Stimulated activated naive CD4-positive, alpha-beta T cell treated with Interleukin-2 at 50 U/mL for 16 hours (primary cell): ENCODE results near the gene SPDYE3.
"Not testable (repeated sequence)": the region's sequence is repeated elsewhere in the genome, so short reads cannot be mapped to it uniquely, and the experiment has no call there.

ENCODE experiments used
- DNase-seq: peaks from one replicate; lab custom pipeline; 2025; lab: John Stamatoyannopoulos, UW

The SPDYE3 gene

DNA sequence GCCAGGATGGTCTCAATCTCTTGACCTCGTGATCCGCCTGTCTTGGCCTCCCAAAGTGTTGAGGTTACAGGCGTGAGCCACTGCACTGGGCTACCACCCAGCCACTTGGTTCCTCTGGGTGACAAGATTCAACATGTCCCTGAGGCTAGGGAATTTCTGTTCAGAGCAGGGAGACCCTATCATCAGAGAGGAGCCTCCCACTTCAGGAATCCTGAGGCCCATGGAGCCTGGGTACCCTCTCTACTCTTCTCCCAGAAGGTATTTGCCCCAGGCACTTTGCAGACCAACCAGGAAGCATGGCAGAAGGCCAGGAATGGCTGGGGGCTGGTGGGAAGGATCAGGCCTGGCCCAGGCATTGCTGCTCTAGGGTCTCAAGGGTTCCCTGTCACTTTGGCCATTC is 19.2 kb upstream of the SPDYE3 start:
- not testable (repeated sequence) for DNase-seq

- not testable (repeated sequence) for DNase-seq
Measured at GRCh38 chr7:100292162-100292561, 15.3 kb upstream of the SPDYE3 start.

GRCh38 chr7:100295269-100295668 is 12.2 kb upstream of the SPDYE3 start:
- DNase-seq: not testable (repeated sequence)

DNA sequence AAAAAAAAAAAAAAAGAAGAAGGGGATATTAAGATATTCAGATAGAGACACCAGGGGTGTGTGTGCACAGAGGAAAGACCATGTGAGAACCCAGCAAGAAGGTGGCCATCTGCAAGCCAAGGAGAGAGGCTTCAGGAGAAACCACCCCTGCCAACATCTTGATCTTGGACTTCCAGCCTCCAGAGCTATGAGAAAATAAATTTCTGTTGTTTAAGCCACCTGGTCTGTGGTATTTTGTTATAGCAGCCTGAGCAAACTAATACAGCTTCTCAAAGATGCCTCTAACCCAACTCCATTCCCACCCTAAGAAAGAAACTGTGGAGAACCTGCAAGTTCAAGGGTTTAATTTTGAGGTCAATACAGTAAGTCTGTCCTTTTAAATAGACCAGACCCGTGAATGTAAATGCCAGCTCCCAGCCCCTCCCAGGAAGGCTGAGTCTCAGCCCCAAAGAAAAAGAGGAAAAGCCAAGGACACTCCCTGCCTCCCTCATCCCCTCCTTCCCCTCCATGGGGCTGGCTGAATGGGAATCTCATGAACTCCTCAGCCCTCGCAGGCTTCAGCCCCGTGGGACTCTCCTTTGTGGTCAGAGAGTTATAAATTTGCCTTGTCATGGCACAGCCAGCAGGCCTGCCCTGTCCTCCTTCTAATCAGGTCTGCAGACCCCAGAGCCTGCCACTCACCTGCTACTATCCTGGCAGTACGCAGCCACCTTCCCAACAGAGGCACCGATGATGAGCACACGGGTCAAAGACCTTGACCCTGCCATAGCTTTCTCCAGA is 9.5 kb upstream of the SPDYE3 start:
- DNase-seq: not testable (repeated sequence)

DNA sequence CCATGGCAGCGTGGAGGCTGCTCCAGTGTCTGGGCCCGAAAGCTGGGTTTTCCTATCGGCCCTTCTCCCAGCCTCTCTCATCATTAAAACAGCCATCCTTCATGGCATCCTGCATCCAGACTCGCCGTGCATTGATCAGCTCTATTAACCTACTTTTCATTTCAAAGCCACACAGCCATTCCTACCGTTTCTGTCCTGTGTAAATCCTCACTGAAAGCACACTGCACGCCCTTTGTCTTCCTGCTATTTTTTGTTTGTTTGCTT is 8.9 kb upstream of the SPDYE3 start:
- not testable (repeated sequence) for DNase-seq

DNA sequence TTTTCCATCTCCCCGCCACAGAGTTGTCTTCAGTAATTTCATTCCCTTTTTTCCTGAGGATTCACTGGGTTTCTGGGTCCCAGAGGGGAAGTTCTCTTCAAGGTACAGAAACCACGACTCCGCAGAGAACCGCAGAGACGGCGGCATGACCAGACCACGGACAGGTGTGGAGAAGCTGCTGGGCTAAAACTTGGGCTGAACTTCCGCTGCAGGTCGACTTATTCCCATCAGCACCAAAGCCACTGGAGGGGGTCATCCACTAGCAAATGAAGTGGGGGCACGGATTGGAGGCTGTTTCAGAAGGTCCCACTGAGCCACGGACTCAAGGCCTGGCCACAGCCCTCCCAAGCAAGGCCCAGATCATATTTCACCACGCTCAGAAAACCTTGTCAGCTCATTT is 3.0 kb upstream of the SPDYE3 start:
- not testable (repeated sequence) for DNase-seq

GRCh38 chr7:100318329-100318728 is 10.8 kb downstream of the SPDYE3 start:
- not testable (repeated sequence) for DNase-seq

DNA sequence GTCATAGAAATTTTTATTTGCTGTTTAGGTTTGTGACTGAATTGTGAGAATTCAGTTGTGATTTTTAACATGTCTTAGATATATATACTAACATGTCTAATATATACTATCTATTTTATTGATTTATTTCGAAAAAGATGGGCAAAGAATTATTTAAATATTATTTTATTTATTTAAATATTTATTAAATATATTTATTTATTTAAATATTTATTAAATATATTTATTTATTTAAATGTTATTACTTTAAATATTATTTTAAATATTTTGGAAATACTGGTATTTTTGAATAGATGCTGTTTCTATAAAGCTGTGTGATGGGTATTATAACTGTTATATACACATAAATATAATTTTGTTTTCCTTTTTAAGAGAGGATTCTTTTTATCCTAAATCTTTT is 14.1 kb downstream of the SPDYE3 start:
- not testable (repeated sequence) for DNase-seq

DNA sequence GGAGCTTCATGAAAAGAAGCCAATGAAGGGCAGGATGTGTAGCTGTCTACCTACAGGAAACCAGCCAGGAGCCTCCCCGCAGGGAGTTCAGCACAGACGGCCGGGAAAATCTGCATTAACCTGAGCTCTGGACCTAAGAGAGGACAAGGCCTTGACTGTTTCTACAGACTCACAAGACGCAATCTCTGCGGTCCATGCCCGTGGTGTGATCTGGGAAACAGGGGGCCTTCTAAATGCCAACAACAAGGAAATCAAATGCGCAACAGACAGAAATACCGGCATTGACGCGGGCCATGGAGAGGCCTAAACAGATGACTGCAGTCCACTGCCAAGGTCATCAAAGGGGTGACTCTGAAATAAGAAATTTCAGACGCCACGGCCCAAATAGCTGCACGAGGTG is 16.7 kb downstream of the SPDYE3 start:
- DNase-seq: not testable (repeated sequence)

DNA sequence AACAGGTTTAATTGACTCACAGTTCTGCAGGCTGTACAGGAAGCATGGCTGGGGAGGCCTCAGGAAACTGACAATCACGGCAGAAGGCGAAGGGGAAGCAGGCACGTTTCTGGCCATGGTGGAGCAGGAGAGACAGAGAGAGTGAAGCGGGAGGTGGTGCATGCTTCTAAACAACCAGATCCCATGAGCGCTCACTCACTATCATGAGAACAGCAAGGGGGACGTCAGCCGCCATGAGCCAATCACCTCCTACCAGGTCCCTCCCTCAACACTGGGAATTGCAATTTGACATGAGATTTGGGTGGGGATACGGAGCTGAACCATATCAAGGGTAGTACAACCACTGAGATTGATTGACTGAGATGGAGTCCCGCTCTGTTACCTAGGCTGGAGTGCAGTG is 18.2 kb downstream of the SPDYE3 start:
- not testable (repeated sequence) for DNase-seq

- DNase-seq: not testable (repeated sequence)
Measured at GRCh38 chr7:100326914-100327313, 19.4 kb downstream of the SPDYE3 start.

DNA sequence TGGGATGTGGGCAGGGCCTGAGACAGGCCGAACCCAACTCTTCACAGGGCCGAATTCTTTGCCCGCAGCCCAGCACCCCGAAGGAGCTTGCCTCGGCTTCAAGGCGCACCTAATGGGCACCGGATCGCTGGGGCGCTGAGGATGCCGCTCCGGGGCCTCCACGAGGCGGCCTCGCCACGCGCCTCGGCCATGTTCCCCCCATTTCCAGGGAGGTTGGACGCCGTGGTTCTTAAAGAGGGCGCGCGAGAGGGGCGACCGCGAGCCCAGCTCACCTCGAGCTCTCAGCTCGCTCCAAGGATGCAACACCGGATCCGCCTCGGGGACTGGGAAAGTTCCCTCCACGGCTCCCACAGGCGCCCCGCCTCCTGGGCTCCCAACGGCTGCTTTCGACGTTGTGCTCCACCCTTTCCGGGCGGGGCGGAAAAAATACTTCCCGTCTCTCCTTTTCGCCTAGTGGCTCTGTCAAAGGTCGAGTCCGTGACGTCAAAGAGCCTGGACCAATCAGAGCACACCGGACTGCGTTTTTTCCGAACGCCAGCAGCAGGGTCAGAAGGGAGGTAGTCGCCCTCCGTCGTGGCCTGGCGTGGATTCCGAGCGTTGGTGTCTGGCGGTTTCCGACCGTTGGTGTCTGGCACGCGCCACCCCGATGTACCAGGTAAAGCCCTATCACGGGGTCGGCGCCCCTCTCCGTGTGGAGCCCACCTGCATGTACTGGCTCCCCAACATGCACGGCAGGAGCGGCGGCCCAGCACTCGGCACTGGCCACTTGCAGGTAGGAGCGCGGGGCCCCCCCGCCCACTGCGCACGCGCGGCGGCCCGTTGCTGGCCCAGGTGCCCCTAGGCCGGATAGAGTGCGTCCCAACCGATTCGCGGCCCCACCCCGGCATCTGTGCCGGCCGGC is 28.3 kb downstream of the SPDYE3 start:
- DNase-seq: peak; percentile 85

DNA sequence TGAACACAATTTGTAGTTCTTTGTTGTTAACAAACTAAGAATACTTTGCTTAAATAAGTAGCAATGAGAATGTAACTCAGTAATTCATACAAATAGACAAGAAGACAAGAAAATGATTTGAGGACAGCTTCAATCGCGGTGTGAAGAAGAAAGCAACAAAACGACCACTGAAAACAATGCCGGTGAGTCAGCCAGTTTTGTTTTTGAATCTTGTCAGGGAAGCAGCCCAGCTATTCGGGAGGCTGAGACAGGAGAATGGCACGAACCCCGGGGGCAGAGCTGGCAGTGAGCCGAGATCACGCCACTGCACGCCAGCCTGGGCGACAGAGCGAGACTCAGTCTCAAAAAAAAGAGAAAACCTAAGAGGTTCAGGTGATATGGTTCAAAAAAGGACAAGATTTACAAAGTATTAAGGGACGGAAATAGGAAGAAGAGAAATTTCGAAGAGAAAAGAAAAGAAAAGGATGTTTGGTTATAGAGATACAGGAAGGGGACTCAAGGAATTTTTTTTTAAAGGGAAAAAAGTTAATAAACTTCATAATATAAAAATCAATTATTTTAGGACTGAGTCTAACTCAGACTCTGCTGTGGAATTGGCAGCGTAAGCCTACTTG is 30.7 kb downstream of the SPDYE3 start:
- DNase-seq: not testable (repeated sequence)

DNA sequence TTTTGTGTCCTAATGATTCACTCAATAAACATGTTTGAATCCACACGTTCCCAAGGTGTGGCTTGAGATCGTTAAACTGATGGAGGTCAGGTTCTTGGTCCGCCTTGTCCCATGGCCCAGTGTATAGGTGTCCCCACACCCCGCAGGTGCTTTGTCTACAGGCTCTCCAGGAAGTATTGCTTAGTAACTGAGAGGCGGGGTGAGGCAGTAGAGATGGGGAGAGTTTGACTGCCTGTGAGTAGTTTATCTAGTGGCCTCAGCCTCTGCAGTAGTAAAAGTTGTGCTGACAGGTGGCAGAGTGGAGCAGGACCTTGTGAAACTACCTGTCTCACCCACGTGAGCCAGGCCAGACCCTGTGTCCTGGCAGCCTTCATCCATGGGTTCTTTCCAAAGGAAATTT is 33.8 kb downstream of the SPDYE3 start:
- not testable (repeated sequence) for DNase-seq

DNA sequence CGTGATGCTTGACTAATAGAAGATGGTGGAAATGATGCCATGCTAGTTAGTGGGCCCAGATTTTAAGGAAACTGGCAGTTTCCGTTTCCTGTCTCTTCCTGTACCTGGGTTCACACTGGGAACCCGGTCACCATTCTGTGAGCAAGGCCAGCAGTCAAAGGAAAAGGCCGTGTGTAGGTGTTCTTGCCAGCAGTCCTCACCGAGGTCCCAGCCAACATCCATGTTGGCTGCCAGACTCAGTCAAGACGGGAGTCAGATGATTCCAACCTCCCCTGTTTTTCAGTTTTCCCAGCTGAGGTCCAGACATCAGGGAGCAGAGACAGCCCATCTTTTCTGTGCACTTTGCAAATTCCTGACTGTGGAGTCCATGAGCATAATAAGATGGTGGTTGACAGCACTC is 35.3 kb downstream of the SPDYE3 start:
- DNase-seq: no peak

DNA sequence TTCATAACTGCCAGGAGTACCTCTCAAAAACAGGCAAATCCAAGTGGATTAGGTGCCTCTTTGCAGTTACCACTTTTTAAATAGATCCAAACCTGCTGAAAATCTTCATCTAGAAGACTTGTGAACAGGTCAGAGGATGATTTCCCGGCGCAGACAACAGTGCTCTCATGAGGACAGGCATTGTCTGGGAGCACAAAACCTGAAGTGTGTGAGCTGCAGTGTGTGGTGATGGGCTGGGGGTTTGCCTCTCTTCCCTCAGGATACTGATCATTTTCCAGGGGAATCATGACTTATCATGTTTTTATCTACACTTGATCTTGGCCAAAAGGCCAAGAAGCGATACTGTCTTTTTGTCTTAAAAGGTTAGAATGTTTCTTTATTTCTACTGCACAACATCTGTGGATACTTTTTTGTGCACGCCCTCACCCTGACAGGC is 36.6 kb downstream of the SPDYE3 start:
- DNase-seq: not testable (repeated sequence)

- DNase-seq: peak; percentile 82
Measured at GRCh38 chr7:100344560-100345287, 37.2 kb downstream of the SPDYE3 start.

GRCh38 chr7:100345288-100345672 is 37.8 kb downstream of the SPDYE3 start:
- DNase-seq: peak; percentile 28

GRCh38 chr7:100346921-100347320 is 39.4 kb downstream of the SPDYE3 start:
- DNase-seq: no peak

DNA sequence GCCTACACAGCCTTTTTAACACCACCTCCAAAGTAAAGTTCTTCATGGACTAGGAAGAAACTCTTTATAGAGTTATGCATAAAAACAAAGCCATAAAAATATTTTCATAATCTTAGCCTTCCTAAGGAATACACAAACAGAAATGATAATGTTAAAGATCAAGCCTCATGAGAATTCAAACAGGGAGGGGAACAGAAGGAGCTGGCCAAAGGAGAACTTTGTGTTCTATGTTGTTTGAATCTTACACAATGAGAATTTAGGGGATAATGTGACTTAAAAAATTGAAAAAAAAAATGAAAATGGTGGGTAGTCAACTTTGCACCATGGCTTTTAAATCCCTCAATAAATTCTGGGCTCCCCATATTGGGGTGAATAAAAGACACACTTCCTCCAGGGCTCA is 41.3 kb downstream of the SPDYE3 start:
- no peak for DNase-seq

- DNase-seq: no peak
Measured at GRCh38 chr7:100349757-100350156, 42.3 kb downstream of the SPDYE3 start.

- DNase-seq: no peak
Measured at GRCh38 chr7:100351657-100352058, 44.2 kb downstream of the SPDYE3 start.
